Mucosa of gallbladder (tissue), 1 donor: ENCODE data around the gene CDKN2B. TPM values are rescaled to one million over a fixed set of nuclear protein-coding genes. Genes with fewer than 3 reads are reported as not detected.
"Not testable (repeated sequence)": the region's sequence is repeated elsewhere in the genome, so short reads cannot be mapped to it uniquely, and the experiment has no call there.

Source experiments
- DNase-seq: peaks from one replicate; pipeline ENCODE4 v3.0.0-alpha.2; 2020; ENCODE audit warnings: low spot score
- total RNA-seq: library from RNA; stranded (reverse); gene quantifications from one replicate; pipeline ENCODE4 v1.2.1, GENCODE V29; 2021
- donor health status: DM: no; HTN: no; CAD: no.

Gene CDKN2B, protein sequence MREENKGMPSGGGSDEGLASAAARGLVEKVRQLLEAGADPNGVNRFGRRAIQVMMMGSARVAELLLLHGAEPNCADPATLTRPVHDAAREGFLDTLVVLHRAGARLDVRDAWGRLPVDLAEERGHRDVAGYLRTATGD
- 2.5 TPM for total RNA-seq

GRCh38 chr9:22008717-22009505 lies at the start of gene CDKN2B:
TSS of gene CDKN2B (minus strand) at chr9:22009305. CDS start at chr9:22008953, 352 bp downstream.
- peak; percentile 95 for DNase-seq

DNA sequence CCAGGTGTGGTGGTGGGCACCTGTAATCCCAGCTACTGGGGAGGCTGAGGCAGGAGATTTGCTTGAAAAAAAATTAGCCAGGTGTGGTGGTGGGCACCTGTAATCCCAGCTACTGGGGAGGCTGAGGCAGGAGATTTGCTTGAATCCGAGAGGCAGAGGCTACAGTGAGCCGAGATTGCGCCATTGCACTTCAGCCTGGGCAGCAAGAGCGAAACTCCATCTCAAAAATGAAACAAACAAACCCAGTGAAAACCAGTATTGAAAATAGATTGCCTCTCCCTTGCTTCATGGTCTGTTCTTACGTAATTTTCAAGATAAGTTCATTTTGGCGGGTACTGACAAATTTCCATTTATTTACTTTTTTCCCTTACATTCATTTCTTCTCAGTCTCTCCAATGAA lies 48.9 kb upstream of the CDKN2B start:
- DNase-seq: not testable (repeated sequence)

DNA sequence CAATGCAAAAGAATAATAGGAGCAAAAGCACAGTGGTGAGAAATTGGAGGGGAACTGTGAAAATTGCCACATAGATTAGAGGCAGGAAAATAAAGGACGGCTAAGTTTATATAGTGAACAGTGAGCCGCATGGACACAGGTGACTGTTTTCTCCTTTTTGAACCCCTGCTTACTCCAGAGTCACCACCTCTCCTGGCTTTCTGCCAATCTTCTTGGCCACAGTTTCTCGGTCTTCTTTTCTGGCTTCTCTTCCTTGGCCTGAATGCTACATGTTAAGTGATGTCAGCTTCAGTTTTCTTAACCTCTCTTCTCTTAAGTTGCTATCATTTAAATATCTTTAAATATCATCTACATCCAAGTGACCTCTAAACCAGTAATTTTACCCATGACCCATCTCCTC lies 47.3 kb upstream of the CDKN2B start:
- DNase-seq: no peak

DNA sequence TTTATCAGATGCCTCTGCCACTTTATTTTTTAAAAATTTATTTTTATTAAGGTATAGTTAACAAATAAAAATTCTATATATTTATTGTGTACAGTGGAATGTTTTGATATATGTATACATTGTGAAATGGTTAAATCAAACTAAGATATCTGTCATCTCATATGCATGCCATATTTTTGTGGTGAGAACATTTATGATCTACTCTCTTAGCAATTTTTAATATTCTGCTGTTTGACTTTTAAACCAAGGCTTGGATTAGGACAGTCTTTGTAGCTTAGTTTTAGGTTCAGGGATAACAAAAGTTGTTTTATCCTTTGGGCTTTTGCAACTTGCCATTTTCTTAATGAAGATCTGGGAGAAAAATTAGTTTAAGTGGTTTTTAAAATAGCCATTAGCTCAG lies 46.0 kb upstream of the CDKN2B start:
- DNase-seq: no peak

GRCh38 chr9:22054529-22054928 lies 45.4 kb upstream of the CDKN2B start:
- no peak for DNase-seq

DNA sequence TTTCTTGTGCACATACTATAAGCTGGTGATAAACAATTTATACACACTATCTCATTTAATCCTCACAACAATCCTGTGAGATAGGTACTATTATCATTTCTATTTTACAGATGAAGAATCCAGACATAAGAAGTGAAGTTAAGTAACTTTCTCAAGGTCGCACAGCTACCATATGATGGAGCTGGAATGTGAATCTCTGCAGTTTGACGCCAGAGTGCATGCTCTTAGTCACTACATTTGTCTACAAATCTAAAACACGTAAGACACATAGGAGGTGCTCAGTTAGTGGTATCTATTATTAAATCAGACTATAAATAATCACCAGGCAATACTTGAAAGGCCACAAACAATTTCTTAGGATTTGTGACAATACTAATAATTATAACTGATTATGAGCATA lies 45.0 kb upstream of the CDKN2B start:
- no peak for DNase-seq

- DNase-seq: no peak
Observed at GRCh38 chr9:22053178-22053577, 44.1 kb upstream of the CDKN2B start.

GRCh38 chr9:22052376-22052945 lies 43.4 kb upstream of the CDKN2B start:
- DNase-seq: no peak

GRCh38 chr9:22050924-22051323 lies 41.8 kb upstream of the CDKN2B start:
- no peak for DNase-seq

- DNase-seq: no peak
Observed at GRCh38 chr9:22049411-22049810, 40.3 kb upstream of the CDKN2B start.

- DNase-seq: no peak
Observed at GRCh38 chr9:22047596-22047995, 38.5 kb upstream of the CDKN2B start.

GRCh38 chr9:22046243-22046885 lies 37.3 kb upstream of the CDKN2B start:
- no peak for DNase-seq

GRCh38 chr9:22045423-22045822 lies 36.3 kb upstream of the CDKN2B start:
- DNase-seq: no peak

DNA sequence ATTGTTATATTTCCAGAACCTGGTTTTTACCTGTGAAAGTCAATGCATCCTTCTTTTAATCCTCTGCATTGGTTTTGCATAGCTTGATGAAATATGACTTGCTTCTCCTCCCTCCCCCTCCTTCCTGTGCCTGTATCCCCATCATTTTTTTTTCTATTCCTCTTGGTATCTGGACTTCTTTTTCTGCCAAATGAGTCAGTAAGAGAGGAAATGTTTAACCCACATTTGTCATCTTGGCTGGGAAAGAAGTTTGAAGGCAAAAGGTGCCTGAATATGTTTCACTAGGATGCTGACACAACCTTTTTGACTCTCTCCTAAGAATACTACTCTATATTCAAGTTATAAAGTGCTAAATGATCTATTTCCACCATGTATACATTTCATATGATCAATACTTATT lies 35.5 kb upstream of the CDKN2B start:
- DNase-seq: no peak

GRCh38 chr9:22043928-22044327 lies 34.8 kb upstream of the CDKN2B start:
- DNase-seq: no peak

DNA sequence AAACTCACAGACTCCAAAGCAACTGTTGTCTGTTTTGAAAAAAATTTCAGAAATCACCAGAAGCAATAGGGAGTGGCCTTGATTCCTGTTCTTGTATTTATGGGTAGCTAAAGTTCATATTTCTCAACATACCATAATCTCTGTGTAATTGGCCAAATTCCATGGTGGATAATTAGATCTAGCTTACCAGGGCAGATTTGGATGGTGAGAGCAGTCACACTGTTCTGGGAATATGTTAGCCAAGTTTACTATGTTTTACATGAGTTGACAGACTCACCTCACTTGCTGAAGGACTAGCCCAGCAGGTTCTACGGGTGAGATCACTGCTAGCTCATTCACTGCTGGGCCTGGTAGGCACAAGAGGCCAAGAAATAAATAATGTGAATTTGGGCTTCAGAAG lies 32.7 kb upstream of the CDKN2B start:
- peak; percentile 29 for DNase-seq

DNA sequence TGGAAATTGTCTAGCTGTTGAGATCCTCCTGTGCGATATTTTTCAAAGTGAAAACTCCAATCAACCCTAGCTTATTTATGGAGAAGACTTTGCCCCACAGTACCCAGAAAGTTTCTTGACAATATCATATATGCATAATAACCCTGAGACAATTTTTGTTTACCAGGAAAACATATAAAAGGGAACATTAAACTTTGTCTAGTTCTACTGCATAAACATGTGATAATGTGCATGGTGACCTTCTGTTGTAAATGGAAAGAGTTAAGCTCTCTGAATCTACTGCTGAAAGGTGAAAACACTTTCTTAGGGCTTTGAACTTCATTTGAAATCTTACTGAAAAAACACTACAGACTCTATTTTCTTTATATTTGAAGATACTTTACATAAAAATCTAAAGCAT lies 32.2 kb upstream of the CDKN2B start:
- DNase-seq: no peak

- DNase-seq: no peak
Observed at GRCh38 chr9:22040760-22041159, 31.7 kb upstream of the CDKN2B start.

DNA sequence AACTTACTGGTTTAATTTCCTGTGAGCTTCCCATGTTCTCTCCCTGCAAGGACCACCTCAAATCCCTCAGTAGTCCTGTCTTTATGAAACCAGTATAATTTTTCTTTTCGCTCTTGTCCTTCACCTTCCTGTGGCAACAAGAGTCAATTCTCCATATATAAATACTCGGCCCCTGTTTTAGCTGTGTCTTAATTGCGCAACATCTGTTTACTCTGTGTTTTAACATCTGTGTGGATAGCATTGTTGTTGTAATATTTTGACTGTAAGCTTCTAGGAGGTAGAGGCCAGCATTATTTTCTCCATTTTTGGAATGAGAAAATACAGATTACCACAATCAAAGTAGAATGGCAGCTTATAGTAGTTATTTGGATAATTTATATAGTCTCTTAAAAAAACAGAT lies 30.2 kb upstream of the CDKN2B start:
- DNase-seq: no peak

GRCh38 chr9:22037954-22038690 lies 29.0 kb upstream of the CDKN2B start:
- DNase-seq: no peak

DNA sequence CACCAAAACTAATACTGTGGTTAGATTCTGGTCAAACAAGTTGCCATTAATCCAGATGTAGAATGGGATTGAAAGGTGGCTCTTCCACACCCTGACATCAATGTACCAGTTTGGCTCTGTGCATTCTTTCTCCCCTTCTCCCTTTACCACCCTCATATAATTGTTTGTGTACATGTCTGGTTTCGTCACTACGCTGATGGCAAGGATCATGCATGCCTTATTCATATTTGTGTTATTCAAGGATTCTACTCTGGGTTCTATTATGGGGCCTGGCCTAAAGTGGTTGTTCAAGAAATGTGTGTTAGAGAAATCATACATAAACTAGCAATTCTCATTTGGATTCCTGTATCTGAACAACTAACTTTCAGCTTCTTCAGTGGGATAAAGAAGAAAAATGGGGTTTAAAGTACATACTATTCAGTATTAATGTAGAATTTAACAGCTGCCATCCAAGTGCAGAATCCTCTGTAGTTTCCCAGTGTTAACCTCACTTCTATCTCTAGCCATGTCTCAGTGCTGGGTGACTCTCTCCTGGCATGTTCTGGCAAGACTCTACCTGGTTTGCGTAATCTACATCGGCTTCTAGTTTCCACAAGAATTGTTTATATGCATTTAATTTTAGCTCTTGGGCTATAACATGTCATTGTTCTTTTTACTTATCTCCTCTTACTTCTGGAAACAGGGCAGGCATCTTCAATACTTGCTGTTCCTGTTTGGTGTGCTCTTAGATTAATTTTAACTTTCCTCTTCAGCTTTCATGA lies 27.9 kb upstream of the CDKN2B start:
- DNase-seq: no peak
